IMR-90 (cell line): ENCODE results near the gene TSPAN32. TPM values are rescaled to one million over a fixed set of nuclear protein-coding genes. Genes with fewer than 3 reads are reported as not detected.

Source experiments
- ATAC-seq: fragments of 200-7000 bp; cut with Tn5 transposase; 2 replicates; pipeline ENCODE4 v1.9.1; 2020; ENCODE audit warnings: low read depth, mild to moderate bottlenecking, moderate library complexity
- BruUV-seq: library from RNA; stranded (reverse); fragments of 400-500 nt; replicated peaks from 2 replicates; lab custom pipeline; 2021; lab: Mats Ljungman, UMichigan
- CTCF ChIA-PET: fragments of 300-600 bp; formaldehyde crosslinking; extraction: SDS; loops from one replicate; lab custom pipeline; 2021; ENCODE audit warnings: antibody characterized with exemption; lab: Yijun Ruan, JAX
- POLR2A ChIA-PET: fragments of 300-600 bp; sonication (Branson Sonifier 250); formaldehyde crosslinking; loops from one replicate; lab custom pipeline; 2022; ENCODE audit warnings: antibody characterized with exemption; ENCODE audit not compliant: unreplicated experiment; lab: Charles Lee
- DNase-seq: peaks from one replicate; pipeline ENCODE4 v3.0.0; 2013
- H2AFZ ChIP-seq: replicated peaks from 2 replicates; pipeline ENCODE3; 2013; ENCODE audit warnings: low read length, mild to moderate bottlenecking; ENCODE audit not compliant: poor library complexity
- H2AK5ac ChIP-seq: 2 replicates; pipeline ENCODE4 v1.6.1; 2013; ENCODE audit warnings: low read depth, low read length, inconsistent platforms
- H2AK9ac ChIP-seq: replicated peaks from 2 replicates; pipeline ENCODE3; 2013; ENCODE audit warnings: mild to moderate bottlenecking, low read depth, low read length, moderate library complexity; ENCODE audit not compliant: poor library complexity
- H2BK120ac ChIP-seq: 2 replicates; pipeline ENCODE4 v1.6.1; 2013; ENCODE audit warnings: low read depth, low read length, inconsistent platforms
- H2BK15ac ChIP-seq: 3 replicates; pipeline ENCODE4 v1.6.1; 2013; ENCODE audit warnings: low read depth, low read length, inconsistent platforms
- H2BK20ac ChIP-seq: 2 replicates; pipeline ENCODE4 v1.6.1; 2013; ENCODE audit warnings: low read depth, mild to moderate bottlenecking, inconsistent platforms, low read length, moderate library complexity
- H2BK5ac ChIP-seq: 2 replicates; pipeline ENCODE4 v1.6.1; 2013; ENCODE audit warnings: mild to moderate bottlenecking, low read depth, low read length, inconsistent platforms; ENCODE audit not compliant: poor library complexity, severe bottlenecking
- H3K14ac ChIP-seq: replicated peaks from 2 replicates; pipeline ENCODE4 v1.6.1; 2013; ENCODE audit warnings: low read depth, low read length, inconsistent platforms
- H3K18ac ChIP-seq: 2 replicates; pipeline ENCODE4 v1.6.1; 2013; ENCODE audit warnings: low read depth, low read length, control low read depth
- H3K23ac ChIP-seq: 2 replicates; pipeline ENCODE4 v1.6.1; 2013; ENCODE audit warnings: low read depth, low read length, inconsistent platforms
- H3K27ac ChIP-seq: 2 replicates; pipeline ENCODE4 v1.5.1; 2013; ENCODE audit warnings: mild to moderate bottlenecking, control low read depth, low read length; ENCODE audit not compliant: insufficient read depth
- H3K27me3 ChIP-seq: 2 replicates; pipeline ENCODE4 v1.6.1; 2013; ENCODE audit warnings: low read length; ENCODE audit not compliant: control insufficient read depth, insufficient read depth
- H3K36me3 ChIP-seq: 2 replicates; pipeline ENCODE4 v1.6.1; 2013; ENCODE audit warnings: low read length, mixed read lengths; ENCODE audit not compliant: control insufficient read depth, insufficient read depth
- H3K4ac ChIP-seq: 2 replicates; pipeline ENCODE4 v1.6.1; 2013; ENCODE audit warnings: low read depth, low read length, inconsistent platforms
- H3K4me1 ChIP-seq: 2 replicates; pipeline ENCODE4 v1.6.1; 2013; ENCODE audit warnings: low read length, mixed read lengths; ENCODE audit not compliant: control insufficient read depth, insufficient read depth
- H3K4me2 ChIP-seq: 2 replicates; pipeline ENCODE4 v1.6.1; 2013; ENCODE audit warnings: low read depth, mild to moderate bottlenecking, control low read depth, low read length, moderate library complexity
- H3K4me3 ChIP-seq: 2 replicates; pipeline ENCODE4 v1.5.1; 2013; ENCODE audit warnings: low read depth, mild to moderate bottlenecking, control low read depth, low read length, moderate library complexity; ENCODE audit not compliant: insufficient read depth
- H3K56ac ChIP-seq: 2 replicates; pipeline ENCODE4 v1.6.1; 2013; ENCODE audit warnings: low read length, inconsistent platforms; ENCODE audit not compliant: insufficient read depth; ENCODE audit errors: extremely low read depth
- H3K79me1 ChIP-seq, 2 experiments: 2 replicates each; pipeline ENCODE4 v1.6.1; 2013; ENCODE audit warnings: low read length in 2 of 2, inconsistent platforms in 1 of 2, low read depth in 1 of 2
- H3K9ac ChIP-seq: 2 replicates; pipeline ENCODE4 v1.6.1; 2013; ENCODE audit warnings: low read depth, low read length, control low read depth
- H3K9me1 ChIP-seq: 2 replicates; pipeline ENCODE4 v1.6.1; 2013; ENCODE audit warnings: low read length, inconsistent platforms; ENCODE audit not compliant: insufficient read depth
- H3K9me3 ChIP-seq: 2 replicates; pipeline ENCODE4 v1.6.1; 2013; ENCODE audit warnings: low read length; ENCODE audit not compliant: control insufficient read depth, insufficient read depth
- H4K20me1 ChIP-seq: 2 replicates; pipeline ENCODE4 v1.6.1; 2013; ENCODE audit warnings: low read length, inconsistent platforms; ENCODE audit not compliant: insufficient read depth
- H4K5ac ChIP-seq: 2 replicates; pipeline ENCODE4 v1.6.1; 2013; ENCODE audit warnings: mild to moderate bottlenecking, low read depth, low read length, control low read depth
- H4K8ac ChIP-seq, 2 experiments: 2 replicates each; pipeline ENCODE4 v1.6.1; 2013; ENCODE audit warnings: low read depth in 2 of 2, low read length in 2 of 2, control low read depth in 1 of 2, inconsistent platforms in 1 of 2
- H4K91ac ChIP-seq: 2 replicates; pipeline ENCODE4 v1.6.1; 2013; ENCODE audit warnings: low read depth, low read length, inconsistent platforms; ENCODE audit not compliant: insufficient read depth
- CEBPB ChIP-seq: IDR thresholded peaks from 2 replicates; pipeline ENCODE4 v1.6.1; 2012; ENCODE audit warnings: low read depth, low read length, improper control_type of control experiment
- CHD1 ChIP-seq: IDR thresholded peaks from 2 replicates; pipeline ENCODE4 v1.6.1; 2012; ENCODE audit warnings: low read depth, low read length, improper control_type of control experiment
- FOS ChIP-seq: fragments of 150-350 bp; IDR thresholded peaks from 2 replicates; pipeline ENCODE4 v1.6.1; 2016; ENCODE audit warnings: low read depth, low read length
- MAFK ChIP-seq: IDR thresholded peaks from 2 replicates; pipeline ENCODE4 v1.6.1; 2012; ENCODE audit warnings: low read depth, low read length, improper control_type of control experiment
- MAZ ChIP-seq: IDR thresholded peaks from 2 replicates; pipeline ENCODE4 v1.6.1; 2012; ENCODE audit warnings: low read depth, mild to moderate bottlenecking, low read length, improper control_type of control experiment, moderate library complexity, borderline replicate concordance
- MXI1 ChIP-seq: IDR thresholded peaks from 2 replicates; pipeline ENCODE4 v1.6.1; 2012; ENCODE audit warnings: low read depth, mild to moderate bottlenecking, low read length, moderate library complexity, borderline replicate concordance
- NFE2L2 ChIP-seq: fragments of 150-350 bp; IDR thresholded peaks from 2 replicates; pipeline ENCODE4 v1.6.1; 2016; ENCODE audit warnings: low read depth, mild to moderate bottlenecking, low read length
- POLR2A ChIP-seq: IDR thresholded peaks from 2 replicates; pipeline ENCODE4 v1.6.1; 2012; ENCODE audit warnings: mild to moderate bottlenecking, low read depth, low read length
- RAD21 ChIP-seq: IDR thresholded peaks from 2 replicates; pipeline ENCODE4 v1.6.1; 2012; ENCODE audit warnings: low read length, improper control_type of control experiment
- RFX5 ChIP-seq: IDR thresholded peaks from 2 replicates; pipeline ENCODE4 v1.8.0; 2012; ENCODE audit warnings: low read depth, mild to moderate bottlenecking, low read length, moderate library complexity
- SMC3 ChIP-seq: fragments of 150-350 bp; IDR thresholded peaks from 2 replicates; pipeline ENCODE4 v1.6.1; 2016; ENCODE audit warnings: low read depth, mild to moderate bottlenecking, antibody characterized with exemption, low read length, moderate library complexity
- WGBS, 2 experiments: methylation state at CpG; one replicate each; pipeline versions ENCODE4 v1.1.5 to v1.1.7; 2013; ENCODE audit warnings: missing lambda C conversion rate in 2 of 2; ENCODE audit not compliant: insufficient read length in 1 of 2; ENCODE audit errors: extremely low coverage in 2 of 2; 5-methylcytosine and 5-hydroxymethylcytosine counted together
- dilution Hi-C: fragments of 300-500 bp; cut with HindIII; formaldehyde crosslinking; loops from one replicate; pipeline ENCODE4 v1.14.3; 2018; ENCODE audit warnings: low sequenced_read_pairs; ENCODE audit not compliant: unreplicated experiment
- in situ Hi-C: fragments of 300-500 bp; cut with MboI; formaldehyde crosslinking; loops from 3 replicates; pipeline ENCODE4 v1.14.3; 2019; ENCODE audit warnings: low sequenced_read_pairs, inconsistent platforms, mixed read lengths
- intact Hi-C: fragments of 100-400 bp; cut with micrococcal nuclease; formaldehyde crosslinking; loops from 2 replicates; pipeline ENCODE4 v1.10.0; 2022
- polyA plus RNA-seq, 3 experiments: library from polyadenylated mRNA; depleted of rRNA; stranded (reverse); fragments of >200 nt; gene quantifications; 2 replicates each; pipeline ENCODE4 v1.2.3, GENCODE V29; 2012; ENCODE audit warnings: low replicate concordance in 1 of 3
- total RNA-seq: library from RNA; depleted of rRNA; stranded (reverse); fragments of >200 nt; gene quantifications from 2 replicates; pipeline ENCODE4 v1.2.3, GENCODE V29; 2012
- TF ChIP-seq, protein P1 (sequence below): conservative IDR thresholded peaks from 2 replicates; pipeline ENCODE4 v1.5.1; 2012; ENCODE audit warnings: mild to moderate bottlenecking, low read depth, low read length, improper control_type of control experiment
- TF ChIP-seq, protein P2 (sequence below): fragments of 150-350 bp; IDR thresholded peaks from 2 replicates; pipeline ENCODE4 v1.6.1; 2016; ENCODE audit warnings: low read depth, mild to moderate bottlenecking, low read length, moderate library complexity, borderline replicate concordance
- TF ChIP-seq, protein P3 (sequence below): fragments of 150-350 bp; IDR thresholded peaks from 2 replicates; pipeline ENCODE4 v1.6.1; 2017; ENCODE audit warnings: mild to moderate bottlenecking, antibody characterized with exemption, low read length, low read depth

TSPAN32 gene
- total and polyA plus RNA-seq, 2 of the 4 experiments (the other 2 are of a cell fraction) = 0.07 TPM; not detected in 1

- CTCF ChIA-PET = no interaction called here
- BruUV-seq = no TSS peak
- no peak overlapping the region for H3K18ac ChIP-seq
Observed at GRCh38 chr11:2256293-2256913, 45.4 kb upstream of the TSPAN32 start.

More at GRCh38 chr11:2256293-2256913, 45.4 kb upstream of the TSPAN32 start:
- Histone ChIP-seq H3K56ac (no peak overlapping the region), H4K20me1 (no peaks in the 10 kb centered on the region), H4K5ac (no peak overlapping the region), H3K4me3 (no peak overlapping the region), H4K91ac (no peak overlapping the region), H3K9me1 (no peaks in the 10 kb centered on the region), H3K4me2 (no peak overlapping the region), H2AK5ac (no peak overlapping the region), H3K14ac (no peak overlapping the region), H3K23ac (no peak overlapping the region), H2AK9ac (no peak overlapping the region), H2AFZ (no peak overlapping the region), H3K27me3 (peaks cover 30% of the 10 kb centered on the region), H3K9ac (no peak overlapping the region), H3K4ac (no peak overlapping the region), H2BK5ac (no peak overlapping the region), H4K8ac (no peak overlapping the region), H3K9me3 (no peaks in the 10 kb centered on the region), H2BK15ac (no peak overlapping the region), H3K36me3 (no peaks in the 10 kb centered on the region), H3K4me1 (no peaks in the 10 kb centered on the region), H3K27ac (no peak overlapping the region), H2BK20ac (no peak overlapping the region), H3K79me1 (no peaks in the 10 kb centered on the region), H2BK120ac (no peak overlapping the region)
- ATAC-seq = no peak
- intact Hi-C loops (no loop called here), in situ Hi-C loops (no loop called here), dilution Hi-C loops (no loop called here)
- POLR2A ChIA-PET = no interaction called here
- WGBS, 2 experiments = 60% methylated on average over 7 of the region's 14 CpGs; no CpG with 5 or more reads in 1 of the 2 experiments
- no peak for DNase-seq
- TF ChIP-seq, protein P1, sequence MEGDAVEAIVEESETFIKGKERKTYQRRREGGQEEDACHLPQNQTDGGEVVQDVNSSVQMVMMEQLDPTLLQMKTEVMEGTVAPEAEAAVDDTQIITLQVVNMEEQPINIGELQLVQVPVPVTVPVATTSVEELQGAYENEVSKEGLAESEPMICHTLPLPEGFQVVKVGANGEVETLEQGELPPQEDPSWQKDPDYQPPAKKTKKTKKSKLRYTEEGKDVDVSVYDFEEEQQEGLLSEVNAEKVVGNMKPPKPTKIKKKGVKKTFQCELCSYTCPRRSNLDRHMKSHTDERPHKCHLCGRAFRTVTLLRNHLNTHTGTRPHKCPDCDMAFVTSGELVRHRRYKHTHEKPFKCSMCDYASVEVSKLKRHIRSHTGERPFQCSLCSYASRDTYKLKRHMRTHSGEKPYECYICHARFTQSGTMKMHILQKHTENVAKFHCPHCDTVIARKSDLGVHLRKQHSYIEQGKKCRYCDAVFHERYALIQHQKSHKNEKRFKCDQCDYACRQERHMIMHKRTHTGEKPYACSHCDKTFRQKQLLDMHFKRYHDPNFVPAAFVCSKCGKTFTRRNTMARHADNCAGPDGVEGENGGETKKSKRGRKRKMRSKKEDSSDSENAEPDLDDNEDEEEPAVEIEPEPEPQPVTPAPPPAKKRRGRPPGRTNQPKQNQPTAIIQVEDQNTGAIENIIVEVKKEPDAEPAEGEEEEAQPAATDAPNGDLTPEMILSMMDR = no peak
- TF ChIP-seq FOS (no peak), MAZ (no peak), NFE2L2 (no peak), MXI1 (no peak), POLR2A (no peak), RAD21 (no peak), MAFK (no peak), CEBPB (no peak), RFX5 (no peak), SMC3 (no peak), CHD1 (no peak)
- TF ChIP-seq, protein P2, sequence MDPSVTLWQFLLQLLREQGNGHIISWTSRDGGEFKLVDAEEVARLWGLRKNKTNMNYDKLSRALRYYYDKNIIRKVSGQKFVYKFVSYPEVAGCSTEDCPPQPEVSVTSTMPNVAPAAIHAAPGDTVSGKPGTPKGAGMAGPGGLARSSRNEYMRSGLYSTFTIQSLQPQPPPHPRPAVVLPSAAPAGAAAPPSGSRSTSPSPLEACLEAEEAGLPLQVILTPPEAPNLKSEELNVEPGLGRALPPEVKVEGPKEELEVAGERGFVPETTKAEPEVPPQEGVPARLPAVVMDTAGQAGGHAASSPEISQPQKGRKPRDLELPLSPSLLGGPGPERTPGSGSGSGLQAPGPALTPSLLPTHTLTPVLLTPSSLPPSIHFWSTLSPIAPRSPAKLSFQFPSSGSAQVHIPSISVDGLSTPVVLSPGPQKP = no peak
- TF ChIP-seq, protein P3, sequence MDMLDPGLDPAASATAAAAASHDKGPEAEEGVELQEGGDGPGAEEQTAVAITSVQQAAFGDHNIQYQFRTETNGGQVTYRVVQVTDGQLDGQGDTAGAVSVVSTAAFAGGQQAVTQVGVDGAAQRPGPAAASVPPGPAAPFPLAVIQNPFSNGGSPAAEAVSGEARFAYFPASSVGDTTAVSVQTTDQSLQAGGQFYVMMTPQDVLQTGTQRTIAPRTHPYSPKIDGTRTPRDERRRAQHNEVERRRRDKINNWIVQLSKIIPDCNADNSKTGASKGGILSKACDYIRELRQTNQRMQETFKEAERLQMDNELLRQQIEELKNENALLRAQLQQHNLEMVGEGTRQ = no peak
